Progenitor cell of endocrine pancreas (in vitro differentiated cells): ENCODE data around the gene CEBPG. TPM values are rescaled to one million over a fixed set of nuclear protein-coding genes. Genes with fewer than 3 reads are reported as not detected.
A peak's percentile ranks its signal among the peaks of the same experiment; 100 is the strongest.

ENCODE experiments used
- DNase-seq: peaks from one replicate; pipeline ENCODE4 v3.0.0; 2021; ENCODE audit warnings: low spot score; ENCODE audit not compliant: unreplicated experiment
- H3K27ac Mint-ChIP-seq: 2 replicates; pipeline ENCODE4 v1.8.0; 2021; ENCODE audit warnings: mild to moderate bottlenecking, moderate library complexity, mixed read lengths
- H3K27me3 Mint-ChIP-seq: 2 replicates; pipeline ENCODE4 v1.8.0; 2021; ENCODE audit warnings: mixed read lengths
- H3K36me3 Mint-ChIP-seq: 2 replicates; pipeline ENCODE4 v1.8.0; 2022; ENCODE audit warnings: mixed read lengths; ENCODE audit not compliant: insufficient read depth
- H3K4me1 Mint-ChIP-seq: 2 replicates; pipeline ENCODE4 v1.8.0; 2021; ENCODE audit warnings: low read depth, mixed read lengths
- H3K4me3 Mint-ChIP-seq: 2 replicates; pipeline ENCODE4 v1.8.0; 2021; ENCODE audit warnings: low read depth, mild to moderate bottlenecking, moderate library complexity, mixed read lengths
- H3K9me3 Mint-ChIP-seq: 2 replicates; pipeline ENCODE4 v1.8.0; 2021; ENCODE audit warnings: low read depth, mixed read lengths
- CTCF ChIP-seq: fragments of 200-600 bp; sonication (generic); IDR thresholded peaks from one replicate; pipeline ENCODE4 v1.5.0; 2021; ENCODE audit warnings: antibody characterized with exemption, mild to moderate bottlenecking; ENCODE audit not compliant: unreplicated experiment
- total RNA-seq: library from RNA; stranded (reverse); gene quantifications from 2 replicates; pipeline ENCODE4 v1.2.1, GENCODE V29; 2021

Gene CEBPG
- total RNA-seq, 1 donor from 2014 or later = 33.6 TPM

DNA sequence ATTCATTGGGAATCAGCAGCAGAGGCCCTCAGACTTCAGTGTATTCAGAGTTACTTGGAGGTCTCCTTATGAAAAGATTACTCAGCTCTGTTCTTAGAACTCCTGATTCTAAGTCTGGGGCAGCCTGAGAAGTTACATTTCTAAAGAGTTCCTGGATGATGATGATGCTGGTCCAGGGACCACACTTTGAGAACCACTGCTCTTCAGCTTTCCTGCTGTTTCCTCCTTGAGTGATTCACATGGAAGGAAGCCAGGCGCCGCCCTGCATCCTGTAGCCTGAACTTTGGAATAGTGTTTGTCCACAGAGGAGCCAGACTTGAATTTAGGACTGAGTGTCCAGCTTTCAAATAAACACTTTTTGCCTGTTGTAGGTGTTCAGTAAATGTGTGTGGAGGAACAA is 2.9 kb downstream of the CEBPG start:
- no peak for DNase-seq
- Mint-ChIP-seq H3K4me3 (peak overlapping the region; percentile 14), H3K27me3 (no peaks in the 10 kb centered on the region), H3K4me1 (peaks cover 30% of the 10 kb centered on the region), H3K36me3 (peaks cover 15% of the 10 kb centered on the region), H3K27ac (no peak overlapping the region), H3K9me3 (no peaks in the 10 kb centered on the region)
- TF ChIP-seq CTCF = no peak

DNA sequence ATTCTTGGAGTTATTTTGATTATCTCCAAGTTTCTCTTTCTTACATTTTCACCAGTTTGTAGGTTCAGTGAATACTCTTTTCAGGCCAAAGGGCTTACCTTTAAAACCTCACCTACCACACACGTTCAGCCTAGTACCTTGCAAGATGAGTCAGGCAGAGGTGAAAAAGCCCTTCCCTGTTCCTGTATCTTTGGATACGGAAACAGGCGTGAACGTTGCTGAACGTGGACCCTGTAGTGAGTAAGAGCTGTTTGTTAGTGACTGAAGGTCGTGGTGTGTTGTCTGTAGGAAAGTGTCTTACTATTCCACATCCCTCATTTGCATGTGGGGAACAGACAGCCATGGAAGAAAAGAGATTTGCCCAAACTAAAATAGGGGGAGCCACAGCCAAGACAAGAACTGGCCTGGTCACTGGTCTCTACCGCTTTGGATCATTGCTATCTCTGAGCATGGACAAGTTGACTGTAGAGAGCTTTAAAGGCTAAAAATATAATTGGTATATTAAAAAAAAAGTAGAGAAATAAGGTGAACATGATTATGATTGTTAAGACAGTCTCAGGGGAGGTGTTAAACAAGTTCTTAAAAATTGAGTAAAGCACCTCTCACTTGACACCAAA is 3.5 kb downstream of the CEBPG start:
- Mint-ChIP-seq H3K27me3 (no peaks in the 10 kb centered on the region), H3K4me1 (peaks cover 30% of the 10 kb centered on the region), H3K27ac (no peak overlapping the region), H3K9me3 (no peaks in the 10 kb centered on the region), H3K36me3 (peaks cover 15% of the 10 kb centered on the region), H3K4me3 (no peak overlapping the region)
- no peak for DNase-seq
- TF ChIP-seq CTCF = no peak

DNA sequence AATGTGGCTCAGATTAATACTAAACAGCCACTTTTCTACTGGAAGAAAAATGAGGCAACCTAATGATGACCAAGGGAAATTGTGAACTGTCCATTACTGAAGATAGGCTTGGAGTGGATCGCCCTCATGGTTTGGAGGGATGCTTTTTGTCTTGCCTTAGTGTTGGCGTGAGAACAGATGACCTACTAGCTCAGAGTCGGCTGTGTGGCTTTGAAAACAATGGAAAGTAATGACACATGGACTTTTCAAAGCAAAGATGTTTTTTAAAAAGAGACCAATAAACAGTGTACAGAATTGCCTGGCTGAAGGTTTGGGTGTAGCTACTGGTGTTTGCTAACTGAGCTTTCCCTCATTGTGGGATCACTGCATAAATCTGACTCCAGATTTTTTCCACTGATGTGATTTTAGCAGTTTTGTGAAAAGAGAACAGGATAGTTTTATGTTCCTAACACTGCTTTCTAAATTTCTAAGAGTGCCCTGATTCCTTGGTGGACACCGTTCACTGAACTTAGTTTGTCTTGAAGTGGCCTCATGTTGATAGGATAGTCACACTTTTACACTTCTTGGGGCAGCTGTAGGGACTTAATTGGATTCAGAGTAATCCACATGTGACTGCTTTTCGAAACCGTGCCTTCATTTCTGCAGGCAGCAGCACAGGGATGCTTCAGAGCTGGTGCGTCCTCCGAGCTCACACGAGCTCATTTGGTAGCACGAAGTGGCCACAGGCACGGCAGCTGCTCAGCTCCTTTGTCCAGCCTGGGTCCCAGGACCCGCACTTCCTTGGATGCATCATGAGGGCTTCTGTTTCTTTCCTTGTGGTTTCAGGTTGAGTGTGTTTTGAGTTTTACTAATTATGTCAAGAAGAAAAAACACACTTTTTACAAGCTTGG is 4.3 kb downstream of the CEBPG start:
- Mint-ChIP-seq H3K27me3 (no peaks in the 10 kb centered on the region), H3K36me3 (peaks cover 15% of the 10 kb centered on the region), H3K4me3 (no peak overlapping the region), H3K27ac (peak overlapping the region; percentile 6), H3K9me3 (no peaks in the 10 kb centered on the region), H3K4me1 (peaks cover 30% of the 10 kb centered on the region)
- no peak for DNase-seq
- no peak for TF ChIP-seq CTCF

GRCh38 chr19:33379151-33379829 is 5.8 kb downstream of the CEBPG start:
- H3K4me1 Mint-ChIP-seq = peaks cover 28% of the 10 kb centered on the region
- no peak overlapping the region for H3K27ac Mint-ChIP-seq
- no peak for TF ChIP-seq CTCF
- no peak for DNase-seq
- H3K36me3 Mint-ChIP-seq = peaks cover 17% of the 10 kb centered on the region
- no peak overlapping the region for H3K4me3 Mint-ChIP-seq
- H3K27me3 Mint-ChIP-seq = no peaks in the 10 kb centered on the region
- H3K9me3 Mint-ChIP-seq = no peaks in the 10 kb centered on the region

DNA sequence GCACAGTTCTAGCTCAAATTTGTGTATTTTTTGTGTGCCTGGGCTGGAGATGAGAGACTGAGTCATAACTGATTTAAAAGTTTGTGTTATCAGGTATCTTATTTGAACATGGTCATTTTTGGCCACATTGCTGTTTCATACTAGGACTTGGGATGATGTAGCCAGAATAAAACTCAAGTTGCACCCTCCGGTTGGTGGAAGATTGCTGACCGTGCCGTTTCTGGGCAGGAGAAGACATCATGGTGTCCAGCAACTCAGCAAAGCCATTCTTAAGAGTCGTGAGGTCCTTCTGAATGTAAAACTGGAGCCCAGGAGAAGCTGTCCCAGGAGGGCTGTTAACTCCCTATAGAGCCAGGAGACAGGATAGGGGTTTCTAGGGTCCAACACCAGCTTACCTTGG is 7.6 kb downstream of the CEBPG start:
- Mint-ChIP-seq H3K27me3 (no peaks in the 10 kb centered on the region), H3K4me3 (no peak overlapping the region), H3K36me3 (peaks cover 13% of the 10 kb centered on the region), H3K4me1 (peaks cover 10% of the 10 kb centered on the region), H3K9me3 (no peaks in the 10 kb centered on the region), H3K27ac (no peak overlapping the region)
- no peak for TF ChIP-seq CTCF
- DNase-seq = no peak
